ENCODE data around the gene ADCY2. TPM values are rescaled to one million over a fixed set of nuclear protein-coding genes. Genes with fewer than 3 reads are reported as not detected.

The ADCY2 gene
- total RNA-seq, 2 experiments from 2014 or later: not detected

DNA sequence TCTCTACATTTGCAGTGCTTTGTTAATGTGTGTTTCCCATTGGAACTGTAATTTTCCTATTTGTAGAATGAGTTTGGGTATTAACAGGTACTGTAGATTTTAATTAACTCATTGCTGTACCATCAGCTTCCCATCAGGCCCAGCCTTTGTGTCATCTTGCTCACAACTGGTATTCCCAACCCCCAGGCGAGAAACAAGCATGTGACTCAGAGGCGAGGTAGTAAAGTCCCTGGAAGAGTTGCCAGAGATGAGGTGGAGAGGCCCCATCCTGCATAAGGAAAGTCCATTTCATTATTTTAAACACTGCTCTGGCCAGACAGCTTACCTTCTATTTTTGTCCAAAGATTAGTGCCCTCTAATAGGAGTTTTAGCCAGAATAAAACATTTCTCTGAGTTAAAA, 29.9 kb downstream of the ADCY2 start:
- Mint-ChIP-seq H3K9me3 (no peaks in the 10 kb centered on the region), H3K4me3 (no peak overlapping the region), H3K27ac (no peak overlapping the region), H3K36me3 (ENCODE audit: low read depth) (no peaks in the 10 kb centered on the region), H3K27me3 (peaks cover 5% of the 10 kb centered on the region), H3K4me1 (ENCODE audit: low read depth) (no peaks in the 10 kb centered on the region)
- no peak for TF ChIP-seq CTCF (IDR thresholded peaks at IDR 0.05)
- DNase-seq (no peak), ATAC-seq (no peak)
- ChIA-PET CTCF (no interaction called here), POLR2A (no interaction called here)
- intact Hi-C loops (cut with micrococcal nuclease): no loop called here

- no peak for TF ChIP-seq CTCF (IDR thresholded peaks at IDR 0.05)
- H3K4me1 Mint-ChIP-seq (ENCODE audit: low read depth): no peaks in the 10 kb centered on the region
- POLR2A ChIA-PET: no interaction called here
- CTCF ChIA-PET: no interaction called here
- no peak for ATAC-seq
- no peak for DNase-seq
- H3K36me3 Mint-ChIP-seq (ENCODE audit: low read depth): no peaks in the 10 kb centered on the region
- intact Hi-C loops (cut with micrococcal nuclease): no loop called here
- no peak overlapping the region for H3K4me3 Mint-ChIP-seq
- peaks cover 5% of the 10 kb centered on the region for H3K27me3 Mint-ChIP-seq
- no peaks in the 10 kb centered on the region for H3K9me3 Mint-ChIP-seq
- no peak overlapping the region for H3K27ac Mint-ChIP-seq
Observed at GRCh38 chr5:7426284-7426683, 30.3 kb downstream of the ADCY2 start.

DNA sequence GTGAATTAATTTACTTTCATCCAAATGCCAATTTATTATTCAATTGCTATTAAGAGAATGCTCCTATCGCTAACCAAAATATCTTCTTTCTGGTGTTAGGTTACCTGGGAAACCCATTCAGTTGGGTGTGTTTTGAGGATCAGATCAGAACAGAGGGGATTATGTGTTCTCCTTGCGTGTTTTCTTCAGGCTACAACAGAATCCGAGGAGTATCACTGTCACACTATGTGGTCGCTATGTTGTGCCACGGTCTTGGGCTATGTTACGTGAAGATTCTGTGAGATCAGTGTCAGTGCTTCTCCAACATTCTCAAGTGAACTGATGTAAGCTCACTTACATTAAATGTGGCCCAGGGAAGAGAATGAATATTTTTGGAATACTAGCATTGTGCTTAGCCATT, 39.0 kb downstream of the ADCY2 start:
- Mint-ChIP-seq H3K9me3 (no peaks in the 10 kb centered on the region), H3K4me3 (no peak overlapping the region)

GRCh38 chr5:7435503-7435902, 39.6 kb downstream of the ADCY2 start:
- ChIA-PET CTCF (no interaction called here), POLR2A (no interaction called here)
- no peak for ATAC-seq
- Mint-ChIP-seq H3K9me3 (no peaks in the 10 kb centered on the region), H3K4me3 (no peak overlapping the region), H3K27me3 (no peaks in the 10 kb centered on the region), H3K27ac (no peak overlapping the region), H3K4me1 (ENCODE audit: low read depth) (no peaks in the 10 kb centered on the region), H3K36me3 (ENCODE audit: low read depth) (no peaks in the 10 kb centered on the region)
- no peak for TF ChIP-seq CTCF (IDR thresholded peaks at IDR 0.05)
- no peak for DNase-seq
- intact Hi-C loops (cut with micrococcal nuclease): no loop called here

More for the DNA sequence above, 39.0 kb downstream of the ADCY2 start:
- no peak for ATAC-seq
- ChIA-PET CTCF (no interaction called here), POLR2A (no interaction called here)
- Mint-ChIP-seq H3K27me3 (no peaks in the 10 kb centered on the region), H3K4me1 (ENCODE audit: low read depth) (no peaks in the 10 kb centered on the region), H3K36me3 (ENCODE audit: low read depth) (no peaks in the 10 kb centered on the region), H3K27ac (no peak overlapping the region)
- TF ChIP-seq CTCF (IDR thresholded peaks at IDR 0.05): no peak
- no peak for DNase-seq
- intact Hi-C loops (cut with micrococcal nuclease): no loop called here

DNA sequence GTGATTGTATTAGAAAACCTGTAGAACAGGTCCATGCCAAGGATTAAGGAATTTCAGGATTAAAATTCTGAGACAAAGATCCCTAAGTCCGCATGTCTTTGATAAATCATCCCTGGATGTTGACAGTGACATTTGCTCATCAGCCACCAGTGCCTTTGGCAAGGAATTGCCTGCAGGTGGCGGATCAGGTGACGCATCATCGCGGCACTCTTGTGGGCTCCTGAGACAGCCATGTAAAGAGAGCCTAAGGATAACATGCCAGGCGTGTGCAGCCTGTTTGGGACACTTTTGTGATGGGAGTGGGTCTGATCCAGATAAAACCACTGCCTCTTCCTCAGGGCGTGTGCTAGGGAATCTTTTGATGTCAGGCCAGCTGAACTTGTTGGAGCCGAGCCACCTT, 40.6 kb downstream of the ADCY2 start:
- no peak overlapping the region for H3K4me3 Mint-ChIP-seq
- intact Hi-C loops (cut with micrococcal nuclease): no loop called here
- no peaks in the 10 kb centered on the region for H3K27me3 Mint-ChIP-seq
- H3K36me3 Mint-ChIP-seq (ENCODE audit: low read depth): no peaks in the 10 kb centered on the region
- H3K9me3 Mint-ChIP-seq: no peaks in the 10 kb centered on the region
- ChIA-PET CTCF (no interaction called here), POLR2A (no interaction called here)
- no peaks in the 10 kb centered on the region for H3K4me1 Mint-ChIP-seq (ENCODE audit: low read depth)
- ATAC-seq: no peak
- no peak overlapping the region for H3K27ac Mint-ChIP-seq
- no peak for DNase-seq
- no peak for TF ChIP-seq CTCF (IDR thresholded peaks at IDR 0.05)

Data from activated CD8-positive, alpha-beta T cell treated with anti-CD3 and anti-CD28 coated beads for 36 hours (primary cell).